Measurements from ENCODE around the gene PLXNA4.

The PLXNA4 gene

DNA sequence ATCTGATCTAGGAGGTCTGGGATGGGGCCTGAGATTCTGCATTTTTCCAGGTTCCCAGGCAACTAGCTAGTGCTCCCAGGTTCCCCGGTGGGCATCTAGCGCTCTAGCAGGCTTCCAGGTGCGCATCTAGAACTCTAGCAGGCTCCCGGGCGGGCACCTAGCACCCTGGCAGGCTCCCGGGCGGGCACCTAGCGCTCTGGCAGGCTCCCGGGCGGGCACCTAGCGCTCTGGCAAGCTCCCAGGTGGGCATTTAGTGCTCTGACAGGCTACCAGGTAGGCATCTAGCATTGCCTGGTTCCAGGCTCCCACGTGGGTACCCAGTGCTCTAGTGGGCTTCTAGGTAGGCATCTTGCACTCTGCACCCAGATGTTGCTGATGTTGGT, 414.7 kb downstream of the PLXNA4 start:
- Histone ChIP-seq H3K4me1 (peaks cover 17% of the 10 kb centered on the region), H3K27me3 (no peaks in the 10 kb centered on the region; the same call in 1 of the 2 replicates), H3K4me3 (ENCODE audit: low read depth, low read length) (no peak overlapping the region), H3K9me3 (no peaks in the 10 kb centered on the region), H3K36me3 (peaks cover 7% of the 10 kb centered on the region; the same call in 1 of the 2 replicates)
- TF ChIP-seq, protein P1, sequence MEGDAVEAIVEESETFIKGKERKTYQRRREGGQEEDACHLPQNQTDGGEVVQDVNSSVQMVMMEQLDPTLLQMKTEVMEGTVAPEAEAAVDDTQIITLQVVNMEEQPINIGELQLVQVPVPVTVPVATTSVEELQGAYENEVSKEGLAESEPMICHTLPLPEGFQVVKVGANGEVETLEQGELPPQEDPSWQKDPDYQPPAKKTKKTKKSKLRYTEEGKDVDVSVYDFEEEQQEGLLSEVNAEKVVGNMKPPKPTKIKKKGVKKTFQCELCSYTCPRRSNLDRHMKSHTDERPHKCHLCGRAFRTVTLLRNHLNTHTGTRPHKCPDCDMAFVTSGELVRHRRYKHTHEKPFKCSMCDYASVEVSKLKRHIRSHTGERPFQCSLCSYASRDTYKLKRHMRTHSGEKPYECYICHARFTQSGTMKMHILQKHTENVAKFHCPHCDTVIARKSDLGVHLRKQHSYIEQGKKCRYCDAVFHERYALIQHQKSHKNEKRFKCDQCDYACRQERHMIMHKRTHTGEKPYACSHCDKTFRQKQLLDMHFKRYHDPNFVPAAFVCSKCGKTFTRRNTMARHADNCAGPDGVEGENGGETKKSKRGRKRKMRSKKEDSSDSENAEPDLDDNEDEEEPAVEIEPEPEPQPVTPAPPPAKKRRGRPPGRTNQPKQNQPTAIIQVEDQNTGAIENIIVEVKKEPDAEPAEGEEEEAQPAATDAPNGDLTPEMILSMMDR (IDR thresholded peaks at IDR 0.05; ENCODE audit: low read depth, low read length): no peak
- DNase-seq: no peak

DNA sequence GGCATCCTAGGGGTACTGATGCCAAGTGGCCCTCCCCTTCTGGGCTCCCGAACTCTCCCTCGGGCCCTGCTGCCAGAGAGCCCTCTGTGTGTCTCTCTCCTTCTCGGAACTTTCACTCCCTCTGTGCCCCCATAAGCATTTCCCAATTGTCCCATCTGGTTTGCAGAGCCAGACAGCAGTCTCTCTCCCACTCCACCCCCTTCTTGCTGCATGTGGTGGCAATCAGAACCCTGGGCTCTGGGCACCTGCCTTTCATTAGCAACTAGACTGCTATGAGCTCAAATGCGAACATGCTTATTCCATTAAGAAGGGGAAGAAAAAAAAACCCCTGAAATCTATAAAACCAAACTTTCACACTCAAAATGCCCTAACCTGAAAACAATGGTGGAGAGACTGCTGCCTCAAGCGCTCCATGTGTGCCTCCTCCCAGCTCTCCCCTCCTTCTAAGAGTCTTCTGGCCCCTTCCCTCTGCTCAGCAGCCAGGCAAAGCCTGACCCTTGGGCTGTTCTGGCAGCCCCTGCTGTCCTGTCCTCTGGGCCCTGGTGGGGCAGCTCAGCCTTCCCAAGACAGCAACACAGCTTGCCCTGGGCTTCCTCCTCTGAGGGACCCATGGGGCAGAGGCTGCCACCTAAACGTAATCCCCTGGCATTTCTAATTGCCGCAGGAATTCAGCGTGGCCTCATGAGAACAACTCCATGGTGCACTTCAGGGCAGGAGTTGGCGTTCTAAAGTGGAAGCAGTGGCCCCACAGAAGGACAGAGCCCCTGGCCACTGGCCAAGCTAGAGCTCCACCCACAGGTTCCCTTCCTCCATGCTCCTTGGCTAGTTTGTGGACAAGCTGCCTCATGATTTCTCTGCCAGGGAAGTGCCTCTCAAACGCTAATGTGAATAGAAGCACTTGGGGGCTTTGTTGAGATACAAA, 415.4 kb downstream of the PLXNA4 start:
- peaks cover 12% of the 10 kb centered on the region; the same call in 1 of the 2 replicates for H3K36me3 ChIP-seq
- H3K27me3 ChIP-seq: no peaks in the 10 kb centered on the region; the same call in 1 of the 2 replicates
- no peaks in the 10 kb centered on the region for H3K9me3 ChIP-seq
- no peak overlapping the region for H3K4me3 ChIP-seq (ENCODE audit: low read depth, low read length)
- DNase-seq: peak; percentile 56
- TF ChIP-seq, protein P1 (IDR thresholded peaks at IDR 0.05; ENCODE audit: low read depth, low read length): peak; percentile 2; the same call in 1 of the 2 replicates
- peaks cover 17% of the 10 kb centered on the region for H3K4me1 ChIP-seq

DNA sequence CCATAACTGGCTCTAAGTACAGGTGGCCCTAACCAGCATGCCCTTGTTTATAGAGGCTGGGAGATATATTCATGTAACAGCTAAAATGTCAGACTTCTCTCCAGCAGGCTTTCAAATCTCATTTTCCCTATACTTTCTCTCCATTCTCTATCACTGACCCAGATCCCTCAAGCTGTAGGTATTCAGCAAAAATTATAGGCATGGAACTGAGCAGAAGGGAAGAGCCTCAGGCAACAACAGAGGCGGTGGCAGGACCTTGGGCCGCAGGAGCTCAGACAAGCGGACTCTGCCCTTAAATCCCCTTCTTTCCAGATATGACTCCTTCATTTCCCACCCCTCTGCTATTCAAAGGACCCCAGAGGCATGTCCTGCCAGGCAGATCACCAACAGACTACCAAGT, 417.4 kb downstream of the PLXNA4 start:
- Histone ChIP-seq H3K4me3 (ENCODE audit: low read depth, low read length) (no peak overlapping the region), H3K36me3 (peaks cover 9% of the 10 kb centered on the region; the same call in 1 of the 2 replicates), H3K9me3 (no peaks in the 10 kb centered on the region), H3K4me1 (peaks cover 22% of the 10 kb centered on the region), H3K27me3 (no peaks in the 10 kb centered on the region; the same call in 1 of the 2 replicates)
- no peak for DNase-seq
- TF ChIP-seq, protein P1 (IDR thresholded peaks at IDR 0.05; ENCODE audit: low read depth, low read length): no peak

DNA sequence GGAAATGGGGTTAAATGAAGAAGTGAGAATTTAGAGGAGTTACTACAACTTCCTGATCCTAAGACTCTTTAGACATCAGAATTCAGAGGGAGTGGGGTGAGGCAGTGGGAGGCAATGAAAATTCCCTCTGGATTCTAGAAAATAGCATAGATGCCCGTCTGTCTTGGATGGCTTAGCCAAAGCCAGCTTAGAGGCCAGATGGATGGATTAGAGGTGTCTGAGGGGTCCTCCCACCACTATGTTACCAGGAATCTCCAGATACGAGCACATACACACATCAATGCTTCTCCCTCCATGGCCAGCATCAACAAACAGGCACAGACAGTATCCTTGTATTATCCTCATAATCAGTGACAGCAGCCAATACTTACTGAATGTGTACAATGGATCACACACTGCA, 418.1 kb downstream of the PLXNA4 start:
- DNase-seq: no peak
- Histone ChIP-seq H3K36me3 (peaks cover 5% of the 10 kb centered on the region; the same call in 1 of the 2 replicates), H3K4me3 (ENCODE audit: low read depth, low read length) (no peak overlapping the region), H3K4me1 (peaks cover 22% of the 10 kb centered on the region), H3K9me3 (no peaks in the 10 kb centered on the region), H3K27me3 (no peaks in the 10 kb centered on the region; the same call in 1 of the 2 replicates)
- TF ChIP-seq, protein P1 (IDR thresholded peaks at IDR 0.05; ENCODE audit: low read depth, low read length): no peak

DNA sequence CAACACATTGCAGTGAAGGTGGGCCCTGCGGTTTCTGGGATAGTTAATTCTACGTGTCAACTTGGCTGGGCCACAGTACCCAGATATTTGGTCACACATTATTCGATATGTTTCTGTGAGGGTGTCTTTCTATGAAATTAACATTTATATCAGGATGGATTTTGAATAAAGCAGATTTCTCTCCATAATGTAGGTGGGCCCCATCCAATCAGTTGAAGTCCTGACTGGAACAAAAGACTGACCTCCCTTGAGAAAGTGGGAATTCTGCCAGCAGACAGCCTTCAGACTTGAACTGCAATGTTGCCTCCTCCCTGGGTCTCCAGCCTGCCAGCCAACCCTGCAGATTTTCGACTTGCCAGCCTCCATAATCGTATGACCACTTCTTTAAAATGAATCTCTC, 420.6 kb downstream of the PLXNA4 start:
- H3K27me3 ChIP-seq: no peaks in the 10 kb centered on the region; the same call in 1 of the 2 replicates
- TF ChIP-seq, protein P1 (IDR thresholded peaks at IDR 0.05; ENCODE audit: low read depth, low read length): no peak
- H3K4me1 ChIP-seq: peaks cover 10% of the 10 kb centered on the region
- no peaks in the 10 kb centered on the region for H3K9me3 ChIP-seq
- no peak for DNase-seq
- H3K36me3 ChIP-seq: peaks cover 5% of the 10 kb centered on the region; the same call in 1 of the 2 replicates
- H3K4me3 ChIP-seq (ENCODE audit: low read depth, low read length): no peak overlapping the region
